IMR-90 (cell line): Measurements from ENCODE around the gene ATP5PB. TPM values are rescaled to one million over a fixed set of nuclear protein-coding genes. Genes with fewer than 3 reads are reported as not detected.

Experiments used
- ATAC-seq: fragments of 200-7000 bp; cut with Tn5 transposase; 2 replicates; pipeline ENCODE4 v1.9.1; 2020; ENCODE audit warnings: low read depth, mild to moderate bottlenecking, moderate library complexity
- BruUV-seq: library from RNA; stranded (reverse); fragments of 400-500 nt; replicated peaks from 2 replicates; lab custom pipeline; 2021; lab: Mats Ljungman, UMichigan
- CTCF ChIA-PET: fragments of 300-600 bp; formaldehyde crosslinking; extraction: SDS; loops from one replicate; lab custom pipeline; 2021; ENCODE audit warnings: antibody characterized with exemption; lab: Yijun Ruan, JAX
- POLR2A ChIA-PET: fragments of 300-600 bp; sonication (Branson Sonifier 250); formaldehyde crosslinking; loops from one replicate; lab custom pipeline; 2022; ENCODE audit warnings: antibody characterized with exemption; ENCODE audit not compliant: unreplicated experiment; lab: Charles Lee
- DNase-seq: peaks from one replicate; pipeline ENCODE4 v3.0.0; 2013
- H2AFZ ChIP-seq: replicated peaks from 2 replicates; pipeline ENCODE3; 2013; ENCODE audit warnings: low read length, mild to moderate bottlenecking; ENCODE audit not compliant: poor library complexity
- H2AK5ac ChIP-seq: 2 replicates; pipeline ENCODE4 v1.6.1; 2013; ENCODE audit warnings: low read depth, low read length, inconsistent platforms
- H2AK9ac ChIP-seq: replicated peaks from 2 replicates; pipeline ENCODE3; 2013; ENCODE audit warnings: mild to moderate bottlenecking, low read depth, low read length, moderate library complexity; ENCODE audit not compliant: poor library complexity
- H2BK120ac ChIP-seq: 2 replicates; pipeline ENCODE4 v1.6.1; 2013; ENCODE audit warnings: low read depth, low read length, inconsistent platforms
- H2BK15ac ChIP-seq: 3 replicates; pipeline ENCODE4 v1.6.1; 2013; ENCODE audit warnings: low read depth, low read length, inconsistent platforms
- H2BK20ac ChIP-seq: 2 replicates; pipeline ENCODE4 v1.6.1; 2013; ENCODE audit warnings: low read depth, mild to moderate bottlenecking, inconsistent platforms, low read length, moderate library complexity
- H2BK5ac ChIP-seq: 2 replicates; pipeline ENCODE4 v1.6.1; 2013; ENCODE audit warnings: mild to moderate bottlenecking, low read depth, low read length, inconsistent platforms; ENCODE audit not compliant: poor library complexity, severe bottlenecking
- H3K14ac ChIP-seq: replicated peaks from 2 replicates; pipeline ENCODE4 v1.6.1; 2013; ENCODE audit warnings: low read depth, low read length, inconsistent platforms
- H3K18ac ChIP-seq: 2 replicates; pipeline ENCODE4 v1.6.1; 2013; ENCODE audit warnings: low read depth, low read length, control low read depth
- H3K23ac ChIP-seq: 2 replicates; pipeline ENCODE4 v1.6.1; 2013; ENCODE audit warnings: low read depth, low read length, inconsistent platforms
- H3K27ac ChIP-seq: 2 replicates; pipeline ENCODE4 v1.5.1; 2013; ENCODE audit warnings: mild to moderate bottlenecking, control low read depth, low read length; ENCODE audit not compliant: insufficient read depth
- H3K27me3 ChIP-seq: 2 replicates; pipeline ENCODE4 v1.6.1; 2013; ENCODE audit warnings: low read length; ENCODE audit not compliant: control insufficient read depth, insufficient read depth
- H3K36me3 ChIP-seq: 2 replicates; pipeline ENCODE4 v1.6.1; 2013; ENCODE audit warnings: low read length, mixed read lengths; ENCODE audit not compliant: control insufficient read depth, insufficient read depth
- H3K4ac ChIP-seq: 2 replicates; pipeline ENCODE4 v1.6.1; 2013; ENCODE audit warnings: low read depth, low read length, inconsistent platforms
- H3K4me1 ChIP-seq: 2 replicates; pipeline ENCODE4 v1.6.1; 2013; ENCODE audit warnings: low read length, mixed read lengths; ENCODE audit not compliant: control insufficient read depth, insufficient read depth
- H3K4me2 ChIP-seq: 2 replicates; pipeline ENCODE4 v1.6.1; 2013; ENCODE audit warnings: low read depth, mild to moderate bottlenecking, control low read depth, low read length, moderate library complexity
- H3K4me3 ChIP-seq: 2 replicates; pipeline ENCODE4 v1.5.1; 2013; ENCODE audit warnings: low read depth, mild to moderate bottlenecking, control low read depth, low read length, moderate library complexity; ENCODE audit not compliant: insufficient read depth
- H3K56ac ChIP-seq: 2 replicates; pipeline ENCODE4 v1.6.1; 2013; ENCODE audit warnings: low read length, inconsistent platforms; ENCODE audit not compliant: insufficient read depth; ENCODE audit errors: extremely low read depth
- H3K79me1 ChIP-seq, 2 experiments: 2 replicates each; pipeline ENCODE4 v1.6.1; 2013; ENCODE audit warnings: low read length in 2 of 2, inconsistent platforms in 1 of 2, low read depth in 1 of 2
- H3K9ac ChIP-seq: 2 replicates; pipeline ENCODE4 v1.6.1; 2013; ENCODE audit warnings: low read depth, low read length, control low read depth
- H3K9me1 ChIP-seq: 2 replicates; pipeline ENCODE4 v1.6.1; 2013; ENCODE audit warnings: low read length, inconsistent platforms; ENCODE audit not compliant: insufficient read depth
- H3K9me3 ChIP-seq: 2 replicates; pipeline ENCODE4 v1.6.1; 2013; ENCODE audit warnings: low read length; ENCODE audit not compliant: control insufficient read depth, insufficient read depth
- H4K20me1 ChIP-seq: 2 replicates; pipeline ENCODE4 v1.6.1; 2013; ENCODE audit warnings: low read length, inconsistent platforms; ENCODE audit not compliant: insufficient read depth
- H4K5ac ChIP-seq: 2 replicates; pipeline ENCODE4 v1.6.1; 2013; ENCODE audit warnings: mild to moderate bottlenecking, low read depth, low read length, control low read depth
- H4K8ac ChIP-seq, 2 experiments: 2 replicates each; pipeline ENCODE4 v1.6.1; 2013; ENCODE audit warnings: low read depth in 2 of 2, low read length in 2 of 2, control low read depth in 1 of 2, inconsistent platforms in 1 of 2
- H4K91ac ChIP-seq: 2 replicates; pipeline ENCODE4 v1.6.1; 2013; ENCODE audit warnings: low read depth, low read length, inconsistent platforms; ENCODE audit not compliant: insufficient read depth
- BHLHE40 ChIP-seq: fragments of 150-350 bp; IDR thresholded peaks from 2 replicates; pipeline ENCODE4 v1.6.1; 2016; ENCODE audit warnings: mild to moderate bottlenecking, low read depth, low read length
- CEBPB ChIP-seq: IDR thresholded peaks from 2 replicates; pipeline ENCODE4 v1.6.1; 2012; ENCODE audit warnings: low read depth, low read length, improper control_type of control experiment
- CHD1 ChIP-seq: IDR thresholded peaks from 2 replicates; pipeline ENCODE4 v1.6.1; 2012; ENCODE audit warnings: low read depth, low read length, improper control_type of control experiment
- CTCF ChIP-seq: conservative IDR thresholded peaks from 2 replicates; pipeline ENCODE4 v1.5.1; 2012; ENCODE audit warnings: mild to moderate bottlenecking, low read depth, low read length, improper control_type of control experiment
- FOS ChIP-seq: fragments of 150-350 bp; IDR thresholded peaks from 2 replicates; pipeline ENCODE4 v1.6.1; 2016; ENCODE audit warnings: low read depth, low read length
- MAFK ChIP-seq: IDR thresholded peaks from 2 replicates; pipeline ENCODE4 v1.6.1; 2012; ENCODE audit warnings: low read depth, low read length, improper control_type of control experiment
- POLR2A ChIP-seq: IDR thresholded peaks from 2 replicates; pipeline ENCODE4 v1.6.1; 2012; ENCODE audit warnings: mild to moderate bottlenecking, low read depth, low read length
- SMC3 ChIP-seq: fragments of 150-350 bp; IDR thresholded peaks from 2 replicates; pipeline ENCODE4 v1.6.1; 2016; ENCODE audit warnings: low read depth, mild to moderate bottlenecking, antibody characterized with exemption, low read length, moderate library complexity
- WGBS, 2 experiments: methylation state at CpG; one replicate each; pipeline versions ENCODE4 v1.1.5 to v1.1.7; 2013; ENCODE audit warnings: missing lambda C conversion rate in 2 of 2; ENCODE audit not compliant: insufficient read length in 1 of 2; ENCODE audit errors: extremely low coverage in 2 of 2; 5-methylcytosine and 5-hydroxymethylcytosine counted together
- dilution Hi-C: fragments of 300-500 bp; cut with HindIII; formaldehyde crosslinking; loops from one replicate; pipeline ENCODE4 v1.14.3; 2018; ENCODE audit warnings: low sequenced_read_pairs; ENCODE audit not compliant: unreplicated experiment
- in situ Hi-C: fragments of 300-500 bp; cut with MboI; formaldehyde crosslinking; loops from 3 replicates; pipeline ENCODE4 v1.14.3; 2019; ENCODE audit warnings: low sequenced_read_pairs, inconsistent platforms, mixed read lengths
- intact Hi-C: fragments of 100-400 bp; cut with micrococcal nuclease; formaldehyde crosslinking; loops from 2 replicates; pipeline ENCODE4 v1.10.0; 2022
- polyA plus RNA-seq, 3 experiments: library from polyadenylated mRNA; depleted of rRNA; stranded (reverse); fragments of >200 nt; gene quantifications; 2 replicates each; pipeline ENCODE4 v1.2.3, GENCODE V29; 2012; ENCODE audit warnings: low replicate concordance in 1 of 3
- total RNA-seq: library from RNA; depleted of rRNA; stranded (reverse); fragments of >200 nt; gene quantifications from 2 replicates; pipeline ENCODE4 v1.2.3, GENCODE V29; 2012

The ATP5PB gene
- total and polyA plus RNA-seq, 2 of the 4 experiments (the other 2 are of a cell fraction) = 234 to 301 TPM

DNA sequence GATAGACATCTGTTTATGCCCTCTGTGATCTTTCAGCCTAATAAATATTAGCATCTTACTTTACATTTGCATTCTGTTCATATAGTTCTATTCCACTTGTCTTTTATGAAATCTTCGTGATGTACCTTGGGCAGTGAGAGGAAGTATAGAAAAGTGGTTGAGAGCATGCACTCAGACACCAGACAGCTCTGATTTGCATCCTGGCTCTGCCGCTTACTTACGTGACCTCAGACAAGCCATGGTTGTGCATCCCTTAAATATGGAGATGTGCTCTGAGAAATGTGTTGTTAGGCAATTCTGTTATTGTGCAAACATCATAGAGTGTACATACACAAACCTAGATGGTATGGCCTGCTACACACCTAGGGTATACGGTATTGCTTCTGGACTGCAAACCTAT lies 44.7 kb upstream of the ATP5PB start:
- no peaks in the 10 kb centered on the region for H3K9me3 ChIP-seq
- H3K56ac ChIP-seq = no peak overlapping the region
- dilution Hi-C loops = no loop called here
- H3K27ac ChIP-seq = no peak overlapping the region
- no peaks in the 10 kb centered on the region for H3K9me1 ChIP-seq
- CTCF ChIA-PET = interaction anchor here (0.5 kb wide), 1 partner anchor 374 kb away, joined by 3 read pairs; no protein-coding TSS in a partner anchor
- H4K5ac ChIP-seq = no peak overlapping the region
- H3K23ac ChIP-seq = no peak overlapping the region
- no peak overlapping the region for H2AK5ac ChIP-seq
- no CpG with 5 or more reads among the region's 4 CpGs for WGBS, 2 experiments
- no peak overlapping the region for H3K9ac ChIP-seq
- BruUV-seq = no TSS peak
- peaks cover 36% of the 10 kb centered on the region for H3K27me3 ChIP-seq
- no peak overlapping the region for H3K4me2 ChIP-seq
- H2BK5ac ChIP-seq = no peak overlapping the region
- H2BK20ac ChIP-seq = no peak overlapping the region
- intact Hi-C loops = loop anchor here (5.0 to 10.0 kb wide), 2 partner anchors 60 to 363 kb away; no protein-coding TSS in a partner anchor
- in situ Hi-C loops = no loop called here
- no peaks in the 10 kb centered on the region for H3K36me3 ChIP-seq
- no peaks in the 10 kb centered on the region for H4K20me1 ChIP-seq
- no peak overlapping the region for H3K4me3 ChIP-seq
- no peak overlapping the region for H2AK9ac ChIP-seq
- no peak for TF ChIP-seq SMC3
- TF ChIP-seq MAFK = no peak
- no peak for TF ChIP-seq POLR2A
- TF ChIP-seq CTCF = no peak
- TF ChIP-seq CEBPB = no peak
- TF ChIP-seq CHD1 = no peak
- TF ChIP-seq BHLHE40 = no peak
- TF ChIP-seq FOS = no peak
- H3K18ac ChIP-seq = no peak overlapping the region
- ATAC-seq = no peak
- no peak overlapping the region for H2AFZ ChIP-seq
- no peak overlapping the region for H4K8ac ChIP-seq
- no peak overlapping the region for H2BK120ac ChIP-seq
- DNase-seq = no peak
- POLR2A ChIA-PET = no interaction called here
- no peak overlapping the region for H4K91ac ChIP-seq
- H3K4ac ChIP-seq = no peak overlapping the region
- no peaks in the 10 kb centered on the region for H3K79me1 ChIP-seq
- H2BK15ac ChIP-seq = no peak overlapping the region
- no peaks in the 10 kb centered on the region for H3K4me1 ChIP-seq
- H3K14ac ChIP-seq = no peak overlapping the region
